ENCODE data around the gene ECE1. TPM values are rescaled to one million over a fixed set of nuclear protein-coding genes. Genes with fewer than 3 reads are reported as not detected.
A peak's percentile ranks its signal among the peaks of the same experiment; 100 is the strongest.

The ECE1 gene
- total and polyA plus RNA-seq, 2 donors (not counting 1 experiment from before 2014, with no cell fraction given), result 131 to 138 TPM

DNA sequence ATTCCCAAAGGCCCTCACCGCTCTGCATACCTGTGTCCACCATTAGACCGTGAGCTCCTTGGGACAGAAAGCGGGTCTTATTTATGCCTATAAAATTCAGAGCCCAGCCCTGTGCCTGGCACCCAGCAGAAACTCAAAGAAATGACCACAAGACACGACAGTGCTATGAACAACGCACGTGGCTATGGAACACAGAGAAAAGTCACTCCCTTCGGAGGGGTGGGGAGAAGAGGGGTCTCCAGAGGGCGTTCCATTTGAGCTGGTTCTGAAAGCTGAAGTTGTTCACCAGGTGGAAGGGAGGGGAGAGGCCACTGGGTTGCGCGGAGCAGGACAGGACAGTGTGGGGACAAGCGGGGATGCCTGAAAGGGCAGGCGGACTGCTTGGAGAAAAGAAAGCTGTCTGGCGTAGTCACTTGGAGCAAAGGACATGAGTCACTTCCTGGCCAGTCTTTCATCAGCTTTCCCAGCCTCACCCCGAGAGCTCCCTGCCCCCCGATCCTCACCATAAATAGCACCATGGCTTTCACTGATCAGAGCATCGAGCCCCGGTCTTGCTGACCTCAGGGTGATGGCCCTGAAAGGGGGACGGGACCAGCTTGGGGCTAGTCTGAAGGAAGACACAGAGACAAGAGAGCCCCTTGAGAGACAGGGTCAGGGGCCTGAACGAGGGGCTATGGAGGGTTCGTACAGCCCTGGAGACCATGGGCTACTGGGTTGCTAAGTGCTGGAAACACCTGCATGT is 28.5 kb downstream of the ECE1 start:
- Histone ChIP-seq H3K36me3 (ENCODE audit: control insufficient read depth, insufficient read depth, low read length) (peaks cover 13% of the 10 kb centered on the region), H4K20me1 (ENCODE audit: control insufficient read depth, extremely low read depth, insufficient read depth, low read length) (no peaks in the 10 kb centered on the region), H3K4me3 (replicated peaks in 1 of 4; ENCODE audit: control extremely low read depth in 1 of 4, insufficient read depth in 1 of 4, low read depth in 3 of 4, low read length in 4 of 4) (peak overlapping the region in 1 of 4 experiments; percentile 20), H3K27ac (ENCODE audit: insufficient read depth, low read length) (peak overlapping the region; percentile 98), H3K79me2 (ENCODE audit: control insufficient read depth, insufficient read depth, low read length) (peaks cover 10% of the 10 kb centered on the region), H3K9ac (ENCODE audit: insufficient read depth, low read length) (peak overlapping the region; percentile 78), H3K27me3 (ENCODE audit: control insufficient read depth, insufficient read depth, low read length) (no peaks in the 10 kb centered on the region), H3K4me1 (ENCODE audit: control insufficient read depth, extremely low read depth, insufficient read depth, low read length) (peaks cover 53% of the 10 kb centered on the region), H3K4me2 (ENCODE audit: extremely low read depth, insufficient read depth, low read length) (peak overlapping the region; percentile 74), H3K9me3 (ENCODE audit: control insufficient read depth, insufficient read depth, low read depth, low read length) (no peaks in the 10 kb centered on the region), H2AFZ (ENCODE audit: low read length) (no peak overlapping the region)
- TF ChIP-seq EZH2 (IDR thresholded peaks at IDR 0.05; ENCODE audit: low read length, missing control alignments), result no peak
- TF ChIP-seq, protein P1, sequence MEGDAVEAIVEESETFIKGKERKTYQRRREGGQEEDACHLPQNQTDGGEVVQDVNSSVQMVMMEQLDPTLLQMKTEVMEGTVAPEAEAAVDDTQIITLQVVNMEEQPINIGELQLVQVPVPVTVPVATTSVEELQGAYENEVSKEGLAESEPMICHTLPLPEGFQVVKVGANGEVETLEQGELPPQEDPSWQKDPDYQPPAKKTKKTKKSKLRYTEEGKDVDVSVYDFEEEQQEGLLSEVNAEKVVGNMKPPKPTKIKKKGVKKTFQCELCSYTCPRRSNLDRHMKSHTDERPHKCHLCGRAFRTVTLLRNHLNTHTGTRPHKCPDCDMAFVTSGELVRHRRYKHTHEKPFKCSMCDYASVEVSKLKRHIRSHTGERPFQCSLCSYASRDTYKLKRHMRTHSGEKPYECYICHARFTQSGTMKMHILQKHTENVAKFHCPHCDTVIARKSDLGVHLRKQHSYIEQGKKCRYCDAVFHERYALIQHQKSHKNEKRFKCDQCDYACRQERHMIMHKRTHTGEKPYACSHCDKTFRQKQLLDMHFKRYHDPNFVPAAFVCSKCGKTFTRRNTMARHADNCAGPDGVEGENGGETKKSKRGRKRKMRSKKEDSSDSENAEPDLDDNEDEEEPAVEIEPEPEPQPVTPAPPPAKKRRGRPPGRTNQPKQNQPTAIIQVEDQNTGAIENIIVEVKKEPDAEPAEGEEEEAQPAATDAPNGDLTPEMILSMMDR (conservative IDR thresholded peaks at IDR 0.05 in 1 of 2, IDR thresholded peaks at IDR 0.05 in 1 of 2; ENCODE audit: low read depth in 1 of 2, low read length in 2 of 2), result no peak
- DNase-seq (ENCODE audit: low read depth in 2 of 2), result peak; percentile 93 to 97

DNA sequence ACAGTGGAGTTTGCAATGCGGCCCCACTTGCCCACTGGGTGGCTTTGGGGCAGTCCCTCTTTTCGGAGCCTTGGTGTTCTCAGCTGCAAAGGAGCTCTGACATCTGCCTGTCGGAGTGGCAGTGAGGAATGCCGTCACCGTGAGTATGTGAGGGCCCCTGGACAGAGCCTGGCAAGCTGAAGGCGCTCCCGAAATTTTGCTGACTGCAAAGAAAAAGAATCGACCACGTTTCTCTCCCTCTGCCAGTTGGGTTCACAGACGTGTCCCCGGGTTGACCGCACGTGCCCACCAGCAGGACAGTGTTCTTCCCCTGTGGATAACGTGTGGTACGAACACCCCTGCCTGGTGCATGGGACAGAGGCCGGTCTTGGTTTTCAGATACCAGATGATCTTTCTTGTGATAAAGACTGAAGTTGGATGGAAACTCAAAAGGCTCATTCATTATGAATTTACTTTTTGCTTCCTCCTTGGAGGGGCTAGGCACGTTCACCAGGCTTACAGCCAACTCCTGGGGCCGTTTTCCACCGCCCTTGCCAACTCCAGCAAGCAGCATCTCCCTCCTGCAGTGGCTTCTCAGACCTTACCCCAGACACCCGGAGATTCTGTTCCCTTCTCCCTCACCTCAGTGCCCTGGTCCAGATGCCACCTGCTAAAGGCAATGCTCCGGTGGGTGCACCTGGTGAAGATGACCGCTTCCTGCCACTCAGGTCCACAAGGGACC is 29.7 kb downstream of the ECE1 start:
- Histone ChIP-seq H3K9ac (ENCODE audit: insufficient read depth, low read length) (no peak overlapping the region), H3K9me3 (ENCODE audit: control insufficient read depth, insufficient read depth, low read depth, low read length) (no peaks in the 10 kb centered on the region), H3K79me2 (ENCODE audit: control insufficient read depth, insufficient read depth, low read length) (peaks cover 7% of the 10 kb centered on the region), H3K27ac (ENCODE audit: insufficient read depth, low read length) (peak overlapping the region; percentile 98), H4K20me1 (ENCODE audit: control insufficient read depth, extremely low read depth, insufficient read depth, low read length) (no peaks in the 10 kb centered on the region), H3K4me2 (ENCODE audit: extremely low read depth, insufficient read depth, low read length) (no peak overlapping the region), H2AFZ (ENCODE audit: low read length) (no peak overlapping the region), H3K27me3 (ENCODE audit: control insufficient read depth, insufficient read depth, low read length) (no peaks in the 10 kb centered on the region), H3K36me3 (ENCODE audit: control insufficient read depth, insufficient read depth, low read length) (peaks cover 16% of the 10 kb centered on the region), H3K4me3 (replicated peaks in 1 of 4; ENCODE audit: control extremely low read depth in 1 of 4, insufficient read depth in 1 of 4, low read depth in 3 of 4, low read length in 4 of 4) (no peak overlapping the region), H3K4me1 (ENCODE audit: control insufficient read depth, extremely low read depth, insufficient read depth, low read length) (peaks cover 42% of the 10 kb centered on the region)
- no peak for DNase-seq (ENCODE audit: low read depth in 2 of 2)
- TF ChIP-seq, protein P1 (conservative IDR thresholded peaks at IDR 0.05 in 1 of 2, IDR thresholded peaks at IDR 0.05 in 1 of 2; ENCODE audit: low read depth in 1 of 2, low read length in 2 of 2), result no peak
- TF ChIP-seq EZH2 (IDR thresholded peaks at IDR 0.05; ENCODE audit: low read length, missing control alignments), result no peak

GRCh38 chr1:21259316-21260076 is 30.8 kb downstream of the ECE1 start:
- no peak overlapping the region for H3K9ac ChIP-seq (ENCODE audit: insufficient read depth, low read length)
- no peak overlapping the region for H3K4me3 ChIP-seq (replicated peaks in 1 of 4; ENCODE audit: control extremely low read depth in 1 of 4, insufficient read depth in 1 of 4, low read depth in 3 of 4, low read length in 4 of 4)
- no peak overlapping the region for H2AFZ ChIP-seq (ENCODE audit: low read length)
- peaks cover 7% of the 10 kb centered on the region for H3K79me2 ChIP-seq (ENCODE audit: control insufficient read depth, insufficient read depth, low read length)
- H3K36me3 ChIP-seq (ENCODE audit: control insufficient read depth, insufficient read depth, low read length), result peaks cover 23% of the 10 kb centered on the region
- TF ChIP-seq, protein P1 (conservative IDR thresholded peaks at IDR 0.05 in 1 of 2, IDR thresholded peaks at IDR 0.05 in 1 of 2; ENCODE audit: low read depth in 1 of 2, low read length in 2 of 2), result no peak
- TF ChIP-seq EZH2 (IDR thresholded peaks at IDR 0.05; ENCODE audit: low read length, missing control alignments), result no peak
- H3K4me2 ChIP-seq (ENCODE audit: extremely low read depth, insufficient read depth, low read length), result no peak overlapping the region
- no peaks in the 10 kb centered on the region for H3K9me3 ChIP-seq (ENCODE audit: control insufficient read depth, insufficient read depth, low read depth, low read length)
- H3K4me1 ChIP-seq (ENCODE audit: control insufficient read depth, extremely low read depth, insufficient read depth, low read length), result peaks cover 43% of the 10 kb centered on the region
- H3K27me3 ChIP-seq (ENCODE audit: control insufficient read depth, insufficient read depth, low read length), result no peaks in the 10 kb centered on the region
- peak overlapping the region; percentile 98 for H3K27ac ChIP-seq (ENCODE audit: insufficient read depth, low read length)
- no peak for DNase-seq (ENCODE audit: low read depth in 2 of 2)
- no peaks in the 10 kb centered on the region for H4K20me1 ChIP-seq (ENCODE audit: control insufficient read depth, extremely low read depth, insufficient read depth, low read length)
